ELR (cell line): ENCODE measurements around the gene PLCL2.
"Not testable (repeated sequence)": the region's sequence is repeated elsewhere in the genome, so short reads cannot be mapped to it uniquely, and the experiment has no call there.

ENCODE experiments used
- DNase-seq: peaks from one replicate; pipeline ENCODE4 v3.0.0-alpha.2; 2015; ENCODE audit warnings: low read depth

PLCL2 gene

DNA sequence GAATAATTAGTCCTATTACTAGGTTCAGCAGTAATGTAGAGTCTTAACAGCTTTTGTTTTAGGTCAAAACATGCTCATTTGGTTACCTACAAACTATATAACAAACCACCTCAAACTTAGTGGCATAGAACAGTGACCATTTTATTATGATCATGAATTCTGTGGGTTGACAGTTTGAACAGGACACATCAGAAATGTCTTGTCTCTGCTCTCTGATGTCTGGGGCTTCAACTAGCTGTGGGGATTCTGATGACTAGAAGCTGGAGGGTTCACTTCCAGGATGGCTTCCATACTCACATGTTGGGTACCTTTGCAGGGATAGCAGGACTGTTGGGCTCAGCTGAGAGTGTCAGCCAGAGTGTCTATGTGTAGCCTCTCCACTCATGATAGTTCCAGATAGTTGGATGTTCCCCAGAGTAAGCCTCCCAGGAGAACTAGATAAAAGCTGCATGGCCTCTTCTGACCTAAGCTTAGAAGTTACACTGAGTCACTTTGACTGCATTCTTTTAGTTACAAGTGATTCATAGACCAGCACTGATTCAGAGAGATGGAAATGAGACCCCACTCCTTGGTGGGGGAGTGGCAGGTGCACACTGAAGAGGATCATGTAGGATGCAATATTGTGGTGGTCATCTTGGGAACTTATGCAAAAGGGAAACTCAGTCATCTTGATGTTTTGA is 32.6 kb downstream of the PLCL2 start:
- peak; percentile 81 for DNase-seq

DNA sequence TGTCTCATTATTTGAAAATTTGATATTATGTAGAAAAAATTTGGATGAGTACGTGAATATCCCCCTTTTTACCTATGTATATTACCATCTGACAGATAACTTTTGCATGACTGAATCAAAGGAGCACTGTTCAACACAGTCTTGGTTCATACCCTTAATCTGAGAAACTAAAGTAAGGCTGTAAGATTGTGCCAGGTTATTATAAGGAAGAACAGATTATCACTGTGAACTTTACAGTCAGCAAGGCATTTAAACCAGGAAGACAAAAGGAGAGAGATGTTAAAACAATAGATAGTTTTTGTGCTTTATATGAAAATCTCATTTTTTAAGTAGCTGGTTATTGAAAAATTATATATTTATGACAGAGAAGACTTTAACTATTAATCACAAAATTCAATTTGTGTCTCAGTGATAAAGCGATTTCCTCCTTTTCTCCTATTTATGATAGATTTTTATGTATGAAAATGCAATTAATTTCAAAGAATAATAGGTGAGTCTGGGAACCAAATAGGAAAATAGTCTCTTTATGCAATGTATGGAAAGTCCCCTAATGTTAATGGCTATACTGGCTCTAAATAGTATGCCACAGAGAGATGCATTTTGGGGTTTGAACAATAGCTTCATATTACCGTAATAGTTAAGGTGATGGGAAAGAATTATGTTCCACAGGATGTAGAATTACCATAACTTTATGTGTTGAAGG is 33.4 kb downstream of the PLCL2 start:
- no peak for DNase-seq

DNA sequence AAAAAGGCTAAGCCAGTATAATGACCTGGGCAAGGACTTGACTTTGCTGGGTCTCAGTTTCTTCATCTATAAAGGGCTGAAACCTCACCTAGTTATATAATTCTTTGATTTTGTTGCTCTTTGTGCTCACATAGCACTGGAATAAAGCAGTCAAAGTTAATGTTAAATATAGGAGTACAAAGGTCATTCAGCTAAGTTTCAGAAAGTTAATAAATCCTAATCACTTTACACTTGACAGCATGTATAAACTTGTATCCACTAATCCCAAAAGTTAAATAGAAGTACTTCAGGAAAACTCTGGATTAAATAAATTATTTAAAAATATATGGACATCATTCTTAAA is 33.9 kb downstream of the PLCL2 start:
- no peak for DNase-seq

DNA sequence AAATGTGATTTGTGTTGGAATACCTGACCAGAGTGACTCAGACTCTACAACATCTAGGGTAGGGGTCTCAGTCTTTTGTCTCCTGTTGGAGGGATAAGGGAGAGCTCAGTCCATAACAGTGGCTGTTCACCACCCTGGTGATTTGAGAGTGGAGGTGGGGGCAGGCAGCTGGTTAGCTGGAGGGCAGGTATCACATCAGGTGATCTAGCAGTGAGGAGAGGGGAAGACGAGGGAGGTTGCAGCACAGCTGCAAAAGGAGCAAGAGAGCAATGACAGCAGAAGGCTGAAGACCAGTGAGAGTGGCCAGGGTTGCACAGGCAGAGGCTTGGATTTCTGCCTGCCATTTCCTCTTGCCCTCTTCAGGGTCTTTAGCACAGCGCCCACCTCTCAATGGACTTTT is 38.4 kb downstream of the PLCL2 start:
- DNase-seq, result no peak

DNA sequence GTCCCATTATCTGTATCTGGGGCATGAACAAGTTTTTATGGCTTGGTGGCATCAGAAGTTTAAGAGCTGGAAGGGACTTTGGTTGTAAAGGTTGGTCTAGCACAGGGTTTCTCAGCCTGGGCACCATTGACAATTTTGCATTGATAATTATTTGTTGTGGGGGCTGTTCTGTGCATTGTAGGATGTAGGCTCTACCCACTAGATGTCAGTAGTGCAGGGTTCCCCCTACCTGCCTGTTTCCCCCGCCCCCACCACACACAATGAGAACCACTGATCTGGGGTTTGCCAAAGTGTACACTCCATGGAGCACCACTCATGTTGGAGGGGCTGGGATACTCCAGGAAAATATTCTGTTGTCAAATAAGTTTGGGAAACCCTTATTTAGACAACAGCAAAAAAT is 42.7 kb downstream of the PLCL2 start:
- no peak for DNase-seq

DNA sequence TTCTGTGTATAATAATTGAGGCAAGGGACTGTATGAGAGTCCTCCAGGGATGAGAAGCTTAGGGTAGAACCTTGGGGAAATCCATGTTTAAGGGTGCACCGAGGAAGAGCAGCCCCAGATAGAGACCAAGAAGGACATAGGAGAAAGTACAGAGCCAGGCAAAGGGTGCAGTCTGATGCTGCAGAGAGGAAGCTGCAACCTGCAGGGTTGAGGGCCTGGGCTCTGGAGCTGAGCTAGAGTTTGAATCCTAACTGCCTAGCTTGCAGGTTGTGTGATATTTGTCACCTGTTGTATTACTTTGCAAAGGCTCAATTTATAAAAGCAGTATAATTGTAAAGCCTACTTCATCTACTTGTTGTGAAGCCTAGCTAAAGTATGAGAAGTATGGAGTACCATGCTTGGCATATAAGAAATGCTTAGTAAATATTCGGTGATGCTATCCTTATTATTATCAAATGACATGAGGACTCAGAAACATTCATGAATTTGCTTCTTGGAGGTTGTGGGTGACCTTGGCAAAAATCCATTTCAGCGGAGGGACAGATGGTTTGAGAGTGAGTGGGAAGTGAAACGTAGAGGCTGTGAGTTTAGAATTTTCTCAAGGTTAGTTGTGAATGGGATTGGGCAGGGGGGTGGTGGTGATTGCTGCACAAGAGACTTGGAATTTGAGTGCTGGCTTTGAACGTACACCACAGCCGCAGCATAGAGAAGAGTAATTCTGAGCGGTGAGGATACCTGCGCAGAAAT is 43.8 kb downstream of the PLCL2 start:
- DNase-seq, result no peak

GRCh38 chr3:16929311-16929710 is 44.6 kb downstream of the PLCL2 start:
- DNase-seq, result no peak

DNA sequence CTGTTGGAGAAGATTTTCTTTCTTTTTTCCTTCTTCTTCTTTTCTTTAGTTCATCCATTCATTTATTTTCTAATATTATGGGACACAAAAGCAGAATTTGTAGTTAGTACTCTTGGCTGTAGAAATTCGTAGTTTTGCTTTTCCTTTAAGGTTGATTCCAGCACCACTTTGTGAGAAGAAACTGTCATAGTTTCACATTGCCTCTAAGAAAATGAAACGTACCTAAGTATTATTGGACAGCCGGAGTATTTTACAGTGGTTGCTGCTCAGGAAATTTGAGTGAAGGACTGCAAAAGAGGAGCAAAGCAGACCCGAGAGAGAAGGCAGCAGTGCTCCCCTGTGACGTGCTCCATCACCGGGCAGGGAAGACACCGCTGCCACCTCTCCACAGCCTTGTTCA is 48.1 kb downstream of the PLCL2 start:
- DNase-seq, result no peak

GRCh38 chr3:16935781-16936180 is 51.0 kb downstream of the PLCL2 start:
- no peak for DNase-seq

GRCh38 chr3:16936233-16936632 is 51.5 kb downstream of the PLCL2 start:
- DNase-seq, result no peak

- DNase-seq, result no peak
Observed at GRCh38 chr3:16936676-16937230, 52.0 kb downstream of the PLCL2 start.

GRCh38 chr3:16937326-16937845 is 52.6 kb downstream of the PLCL2 start:
- DNase-seq, result no peak

DNA sequence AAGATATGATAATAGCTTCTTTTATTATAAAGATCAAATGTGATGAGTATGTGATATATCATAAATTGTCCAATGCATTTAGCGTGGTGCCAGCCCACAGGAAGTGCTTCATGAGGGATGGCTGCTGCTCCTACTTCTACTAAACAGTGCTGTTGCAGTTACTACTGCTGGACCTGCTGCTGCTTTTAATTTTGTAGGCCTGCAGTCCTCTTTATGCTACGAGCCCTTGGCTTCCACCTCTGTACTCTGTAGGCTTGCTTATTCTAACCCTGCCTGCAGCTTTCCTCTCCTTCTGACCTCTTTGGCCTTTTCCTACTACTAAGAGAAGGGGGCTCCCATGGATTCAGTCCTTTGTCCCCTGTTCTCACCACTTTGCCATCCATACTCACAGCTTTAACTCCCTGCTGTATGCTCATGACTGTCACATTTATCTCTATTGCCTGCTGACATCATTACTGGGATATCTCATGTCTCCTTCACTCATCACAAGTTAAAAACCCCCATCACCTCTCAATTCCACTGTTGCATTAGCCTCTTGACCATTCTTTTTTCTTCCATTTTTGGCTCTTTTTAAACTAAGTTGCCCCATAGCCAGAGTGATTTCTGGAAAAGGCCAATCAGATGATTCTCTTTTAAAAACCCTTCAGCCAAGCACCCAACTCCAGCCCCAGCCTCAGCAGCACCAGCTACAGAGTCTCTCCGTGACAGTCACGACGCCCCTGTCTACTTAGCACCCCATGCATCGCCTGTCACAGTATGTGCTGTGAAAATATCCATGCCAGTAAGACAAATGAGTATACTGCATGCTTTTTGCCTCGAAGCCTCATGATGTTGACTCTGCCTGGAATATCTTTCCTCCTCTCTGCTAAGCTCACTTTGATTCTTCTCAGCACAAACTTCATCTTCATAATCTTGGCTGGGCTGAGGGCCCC is 56.3 kb downstream of the PLCL2 start:
- DNase-seq, result no peak

DNA sequence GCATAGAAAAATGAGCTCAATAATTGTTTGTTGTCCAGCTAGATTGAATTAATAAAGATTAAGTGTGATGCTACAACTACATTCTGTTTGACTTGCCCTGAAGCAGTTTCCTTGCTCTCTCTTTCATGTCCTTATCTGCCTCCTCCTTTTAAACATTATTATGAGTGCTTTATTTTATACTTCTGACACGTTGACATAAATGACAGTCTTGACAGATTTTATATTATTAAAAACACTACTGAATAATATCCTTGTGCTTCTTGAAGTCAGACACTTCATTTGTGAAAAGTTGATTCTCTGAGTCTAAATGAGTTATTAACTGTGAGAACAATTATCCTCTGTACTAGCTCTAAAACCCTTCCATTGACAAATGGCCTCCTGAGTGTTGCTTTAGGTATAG is 58.2 kb downstream of the PLCL2 start:
- no peak for DNase-seq

- DNase-seq, result no peak
Observed at GRCh38 chr3:16943857-16944256, 59.1 kb downstream of the PLCL2 start.

DNA sequence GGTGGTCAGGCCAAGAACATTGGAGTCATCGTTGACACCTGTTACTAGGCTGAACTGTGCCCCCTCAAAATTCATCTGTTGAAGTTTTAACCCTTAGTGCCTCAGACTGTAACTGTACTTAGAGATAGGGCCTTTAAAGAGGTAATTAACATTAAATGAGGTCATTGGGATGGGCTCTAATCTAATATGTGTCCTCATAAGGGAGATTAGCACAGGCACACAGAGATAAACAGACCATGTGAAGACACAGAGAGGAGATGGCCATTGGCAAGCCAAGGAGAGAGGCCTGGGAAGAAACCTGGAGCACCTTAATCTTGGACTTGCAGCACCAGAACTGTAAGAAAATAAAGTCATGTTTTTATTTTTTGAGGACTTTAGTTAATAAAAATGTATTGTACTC is 59.6 kb downstream of the PLCL2 start:
- no peak for DNase-seq

DNA sequence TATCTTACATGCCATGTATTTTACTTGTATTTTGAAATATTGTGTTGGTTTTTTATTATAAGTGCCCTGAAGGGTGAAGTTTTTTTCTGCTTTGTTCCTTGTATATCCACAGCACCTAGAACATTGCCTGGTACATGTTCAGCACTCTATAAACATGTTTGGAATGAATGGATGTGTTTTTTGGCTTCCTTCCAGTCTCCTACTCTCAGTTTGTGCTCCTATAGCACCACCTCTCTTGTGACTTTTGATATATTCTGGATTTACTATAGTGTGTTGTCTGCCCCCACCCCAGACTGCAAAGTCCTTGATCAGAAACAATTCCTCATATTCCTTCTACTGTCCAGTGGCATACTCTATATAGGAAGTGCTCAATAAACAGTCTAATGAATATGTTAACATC is 60.6 kb downstream of the PLCL2 start:
- DNase-seq, result peak; percentile 15

- DNase-seq, result no peak
Observed at GRCh38 chr3:16950282-16950681, 65.5 kb downstream of the PLCL2 start.

DNA sequence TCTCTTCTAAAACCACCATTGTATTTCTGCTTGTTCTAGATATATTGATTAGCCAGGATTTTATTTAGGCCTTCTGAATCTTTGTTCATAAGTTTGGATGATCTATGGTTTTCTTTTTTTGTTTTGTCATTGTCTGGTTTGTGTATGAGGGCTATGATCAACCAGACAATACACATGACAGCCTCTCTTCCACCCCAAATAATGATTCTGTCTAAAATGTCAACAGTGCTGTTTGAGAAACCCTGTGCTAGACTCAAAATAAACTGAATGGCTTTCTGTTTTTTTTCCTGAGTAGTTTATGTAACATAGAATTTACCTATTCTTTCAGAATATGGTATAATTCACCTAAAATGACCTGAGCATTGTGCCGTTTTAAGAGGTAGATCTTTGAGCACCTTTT is 66.1 kb downstream of the PLCL2 start:
- no peak for DNase-seq

- not testable (repeated sequence) for DNase-seq
Observed at GRCh38 chr3:16957852-16958251, 73.1 kb downstream of the PLCL2 start.

DNA sequence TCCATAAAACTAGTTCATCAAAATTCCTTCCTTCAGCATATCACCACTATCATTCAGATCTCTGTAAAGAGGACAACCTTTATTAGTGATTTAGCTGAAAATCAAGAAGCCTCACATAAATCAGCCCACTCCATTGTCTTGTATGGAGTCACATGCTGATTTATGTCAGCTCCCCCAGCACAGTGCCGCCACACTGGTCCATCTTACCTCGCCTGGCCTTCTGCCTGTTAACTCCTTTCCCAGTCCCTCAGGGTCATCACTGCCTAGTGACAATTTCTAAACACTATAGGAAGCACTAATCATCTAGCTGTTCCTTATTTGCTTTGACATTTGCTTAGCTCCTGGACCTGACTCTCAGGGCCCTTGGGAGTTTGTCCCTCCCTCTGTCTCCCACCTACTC is 75.4 kb downstream of the PLCL2 start:
- no peak for DNase-seq
